ENCODE data around the gene PACS1.
"Not testable (repeated sequence)": the region's sequence is repeated elsewhere in the genome, so short reads cannot be mapped to it uniquely, and the experiment has no call there.

DNA sequence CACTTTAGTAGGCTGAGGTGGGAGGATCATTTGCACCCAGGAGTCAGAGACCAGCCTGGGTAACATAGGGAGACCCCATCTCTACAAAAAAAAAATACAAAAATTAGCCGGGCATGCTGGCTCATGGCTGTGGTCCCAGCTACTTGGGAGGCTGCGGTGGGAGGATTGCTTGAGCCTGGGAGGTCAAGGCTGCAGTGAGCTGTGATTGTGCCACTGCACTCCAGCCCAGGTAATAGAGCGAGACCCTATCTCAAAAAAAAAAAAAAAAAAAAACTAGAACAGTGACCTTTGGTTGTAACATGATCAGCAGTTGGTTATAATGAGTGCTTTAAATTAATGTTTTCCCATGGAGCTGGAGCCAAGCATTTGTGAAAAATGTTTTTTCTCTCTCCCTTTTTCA is 44.9 kb downstream of the PACS1 start:
- TF ChIP-seq, protein P1, sequence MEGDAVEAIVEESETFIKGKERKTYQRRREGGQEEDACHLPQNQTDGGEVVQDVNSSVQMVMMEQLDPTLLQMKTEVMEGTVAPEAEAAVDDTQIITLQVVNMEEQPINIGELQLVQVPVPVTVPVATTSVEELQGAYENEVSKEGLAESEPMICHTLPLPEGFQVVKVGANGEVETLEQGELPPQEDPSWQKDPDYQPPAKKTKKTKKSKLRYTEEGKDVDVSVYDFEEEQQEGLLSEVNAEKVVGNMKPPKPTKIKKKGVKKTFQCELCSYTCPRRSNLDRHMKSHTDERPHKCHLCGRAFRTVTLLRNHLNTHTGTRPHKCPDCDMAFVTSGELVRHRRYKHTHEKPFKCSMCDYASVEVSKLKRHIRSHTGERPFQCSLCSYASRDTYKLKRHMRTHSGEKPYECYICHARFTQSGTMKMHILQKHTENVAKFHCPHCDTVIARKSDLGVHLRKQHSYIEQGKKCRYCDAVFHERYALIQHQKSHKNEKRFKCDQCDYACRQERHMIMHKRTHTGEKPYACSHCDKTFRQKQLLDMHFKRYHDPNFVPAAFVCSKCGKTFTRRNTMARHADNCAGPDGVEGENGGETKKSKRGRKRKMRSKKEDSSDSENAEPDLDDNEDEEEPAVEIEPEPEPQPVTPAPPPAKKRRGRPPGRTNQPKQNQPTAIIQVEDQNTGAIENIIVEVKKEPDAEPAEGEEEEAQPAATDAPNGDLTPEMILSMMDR (IDR thresholded peaks at IDR 0.05), result not testable (repeated sequence)
- TF ChIP-seq POLR2A (IDR thresholded peaks at IDR 0.05), result not testable (repeated sequence)
